Stromal cell of bone marrow (primary cell): ENCODE data around the gene DSG1.
"Not testable (repeated sequence)": the region's sequence is repeated elsewhere in the genome, so short reads cannot be mapped to it uniquely, and the experiment has no call there.

ENCODE experiments used
- DNase-seq: peaks from one replicate; pipeline ENCODE4 v3.0.0-alpha.2; 2012; ENCODE audit warnings: low read depth

DSG1 gene

DNA sequence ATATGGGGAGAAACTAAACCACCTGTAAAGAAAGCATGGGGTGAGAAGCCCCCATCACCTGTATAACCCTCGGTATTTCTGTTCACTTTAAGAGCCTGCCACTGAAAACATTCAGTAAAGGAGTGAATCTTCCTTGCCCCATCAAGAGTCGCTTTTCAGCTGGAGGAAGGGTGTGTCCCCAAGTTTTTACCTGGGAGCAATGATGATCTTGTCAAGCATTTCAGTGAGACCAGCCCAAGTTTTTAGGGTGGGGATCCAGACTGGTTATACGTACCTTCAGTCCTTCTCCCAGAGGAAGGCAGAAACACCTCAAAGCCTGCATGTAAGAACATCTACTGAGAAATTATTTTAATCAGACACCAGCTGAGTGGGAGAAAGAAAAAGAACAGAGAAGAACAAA lies at the start of gene DSG1:
Gene DSG1, plus strand, starts transcription at position 301 of the 400 bp plus-strand sequence. CDS start 141 bp downstream, outside the sequence.
- no peak for DNase-seq

- DNase-seq, result no peak
These were observed 49.0 kb upstream of the DSG1 start for GRCh38 chr18:31268985-31269406.

GRCh38 chr18:31269566-31269965 lies 48.4 kb upstream of the DSG1 start:
- no peak for DNase-seq

DNA sequence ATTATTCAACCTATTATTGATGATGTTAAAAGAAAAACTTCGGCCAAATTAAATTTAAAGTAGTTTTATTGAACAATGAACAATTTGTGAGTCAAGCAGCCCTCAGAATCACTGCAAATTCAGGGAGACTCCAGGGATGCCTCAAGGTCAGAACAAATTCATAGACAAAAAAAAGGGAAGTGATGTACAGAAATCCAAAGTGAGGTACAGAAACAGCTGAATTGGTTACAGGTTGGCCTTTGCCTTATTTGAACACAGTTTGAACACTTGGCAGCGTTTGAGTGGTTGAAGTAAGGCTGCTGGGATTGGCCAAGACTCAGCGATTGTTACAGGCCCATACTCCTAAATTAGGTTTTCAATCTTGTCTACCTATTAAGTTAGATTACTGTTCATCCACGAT lies 47.4 kb upstream of the DSG1 start:
- DNase-seq, result no peak

DNA sequence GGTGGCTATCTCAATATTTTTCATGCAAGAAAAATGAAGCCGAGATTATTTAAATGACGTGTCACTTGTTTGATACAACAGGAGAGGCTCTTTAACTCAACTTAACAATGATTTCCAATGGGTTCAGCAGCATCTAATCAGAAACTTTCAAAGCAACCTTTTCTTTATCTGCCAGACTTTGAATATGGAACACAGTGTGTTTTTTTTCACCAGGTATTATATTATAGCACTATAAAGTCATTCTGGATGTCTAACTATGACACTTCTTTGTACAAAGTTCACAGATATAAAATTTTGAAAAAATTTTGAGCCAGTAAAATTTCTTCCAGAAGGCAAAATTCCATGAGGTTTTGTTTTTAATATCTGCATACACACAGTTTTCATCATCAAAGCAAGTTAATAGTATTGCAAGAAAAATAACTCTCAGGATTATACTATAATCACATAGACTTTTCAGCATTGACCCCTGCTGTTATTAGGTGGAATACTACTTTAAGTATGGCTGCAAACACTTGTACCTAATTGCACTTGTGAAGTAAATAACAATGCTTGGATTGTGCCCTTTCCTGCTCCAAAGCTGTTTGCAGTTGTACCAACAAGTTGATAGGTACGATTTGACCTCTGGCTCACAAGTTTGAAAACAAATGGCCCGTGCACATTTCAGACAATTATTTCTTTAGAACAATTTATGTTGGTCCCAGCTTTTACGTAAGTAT lies 44.0 kb upstream of the DSG1 start:
- no peak for DNase-seq

- no peak for DNase-seq
These were observed 43.0 kb upstream of the DSG1 start for GRCh38 chr18:31274931-31275330.

DNA sequence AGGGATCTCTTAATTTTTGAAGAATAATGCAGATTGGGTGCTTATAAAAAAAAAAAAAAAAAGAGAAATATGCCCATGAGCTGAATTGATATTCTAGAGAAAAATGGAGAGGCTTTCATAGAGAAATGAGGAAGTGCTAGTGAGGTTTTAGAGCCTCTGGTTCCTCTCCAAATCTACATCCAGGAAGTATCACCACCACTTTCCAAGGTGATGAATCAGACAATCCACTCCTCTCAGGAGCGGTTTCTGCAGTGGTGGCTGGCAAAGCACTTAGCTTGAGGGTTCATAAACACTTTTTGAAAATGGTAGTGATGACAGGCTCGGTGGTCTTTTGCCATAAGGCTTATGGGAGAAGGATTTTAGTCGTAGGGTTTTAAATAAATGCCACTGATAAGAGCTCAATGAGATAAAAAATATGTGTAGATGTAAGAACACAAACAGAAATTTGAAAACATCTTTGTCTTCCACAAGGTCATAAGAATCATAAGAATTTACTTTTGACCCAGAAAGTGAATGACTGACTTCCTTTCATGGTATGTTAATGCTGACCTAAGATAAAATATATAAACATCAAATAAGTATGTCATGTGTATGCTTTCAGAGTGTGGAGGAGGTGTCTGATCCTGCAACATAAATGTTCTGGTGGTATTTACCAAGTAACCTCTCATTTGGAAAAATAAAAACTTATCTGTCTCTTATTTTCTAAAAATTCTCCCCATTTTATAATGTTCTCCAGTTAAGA lies 42.1 kb upstream of the DSG1 start:
- no peak for DNase-seq

- DNase-seq, result no peak
These were observed 39.3 kb upstream of the DSG1 start for GRCh38 chr18:31278609-31279071.

DNA sequence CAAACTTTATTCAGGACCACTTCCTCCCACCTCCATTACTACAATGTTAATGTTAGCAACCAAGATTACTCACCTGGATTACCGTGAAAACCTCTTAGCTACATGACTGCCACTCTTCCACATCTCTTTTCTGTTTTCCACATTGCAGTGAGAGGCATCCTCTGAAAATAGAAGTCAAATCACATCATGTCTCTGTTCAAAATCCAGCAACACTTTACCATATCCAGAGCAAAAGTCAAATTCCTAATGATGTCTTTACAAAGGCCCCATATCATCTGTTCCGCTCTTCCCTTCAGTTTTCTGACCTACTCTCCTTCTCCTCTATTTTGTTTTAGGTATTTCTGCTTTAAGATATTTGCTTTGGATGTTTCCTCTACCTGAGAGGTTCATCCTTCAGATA lies 37.5 kb upstream of the DSG1 start:
- no peak for DNase-seq

DNA sequence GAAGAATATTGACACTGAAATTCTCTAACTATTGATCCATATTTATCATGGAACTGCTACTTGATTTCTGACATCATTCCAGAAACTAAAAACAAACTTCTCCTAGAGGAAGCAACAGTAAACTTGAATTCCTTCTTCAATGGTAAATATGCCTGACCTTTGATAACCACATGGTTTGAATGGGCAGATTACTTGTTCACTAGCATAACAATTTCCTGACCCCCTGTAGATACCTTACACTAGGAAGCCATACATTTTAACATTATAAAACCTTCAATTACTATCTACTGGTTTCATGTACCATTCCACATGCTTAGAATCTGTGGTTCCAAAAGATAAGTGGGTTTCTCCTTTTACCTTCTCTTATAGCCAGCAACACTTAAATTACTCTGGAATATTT lies 36.5 kb upstream of the DSG1 start:
- no peak for DNase-seq

DNA sequence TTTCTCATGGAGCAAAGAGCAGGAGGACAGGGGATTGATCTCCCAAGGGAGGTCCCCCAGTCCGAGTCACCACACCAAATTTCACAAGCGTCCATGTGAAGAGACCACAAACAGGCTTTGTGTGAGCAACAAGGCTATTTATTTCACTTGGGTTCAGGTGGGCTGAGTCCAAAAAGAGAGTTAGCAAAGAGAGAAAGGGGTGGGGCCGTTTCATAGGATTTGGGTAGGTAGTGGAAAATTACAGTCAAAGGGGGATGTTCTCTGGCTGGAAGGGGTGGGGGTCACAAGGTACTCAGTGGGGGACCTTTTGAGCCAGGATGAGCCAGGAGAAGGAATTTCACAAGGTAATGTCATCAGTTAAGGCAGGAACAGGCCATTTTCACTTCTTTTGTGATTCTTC lies 28.5 kb upstream of the DSG1 start:
- DNase-seq, result not testable (repeated sequence)

GRCh38 chr18:31291688-31292087 lies 26.3 kb upstream of the DSG1 start:
- DNase-seq, result no peak

DNA sequence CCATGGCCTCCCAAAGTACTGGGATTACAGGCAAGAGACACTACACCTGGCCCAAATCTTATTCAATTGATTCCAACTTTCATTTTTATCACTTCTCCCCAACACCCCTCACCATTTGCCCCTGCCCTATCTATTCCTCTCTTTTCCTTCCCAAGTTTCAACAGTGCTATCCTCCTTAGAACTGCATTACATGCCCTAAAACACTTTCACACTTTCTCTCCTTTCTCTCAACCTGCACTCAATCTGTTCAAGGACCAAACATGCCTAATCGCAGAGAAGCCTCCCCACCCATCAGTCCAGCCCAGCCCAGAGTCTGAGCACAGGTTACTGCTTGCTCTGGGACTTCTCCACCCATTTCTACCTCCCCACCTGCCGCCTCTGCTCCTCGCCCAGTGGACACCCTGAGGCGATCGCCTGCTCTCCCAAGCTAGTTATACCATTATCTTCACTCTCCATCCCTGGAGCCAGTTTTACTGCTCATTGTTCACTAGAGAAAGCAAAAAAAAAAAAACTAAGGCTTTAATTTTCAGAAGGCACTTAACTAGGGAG lies 23.7 kb upstream of the DSG1 start:
- no peak for DNase-seq

GRCh38 chr18:31297248-31297647 lies 20.7 kb upstream of the DSG1 start:
- no peak for DNase-seq

- DNase-seq, result no peak
These were observed 16.7 kb upstream of the DSG1 start for GRCh38 chr18:31301201-31301655.

DNA sequence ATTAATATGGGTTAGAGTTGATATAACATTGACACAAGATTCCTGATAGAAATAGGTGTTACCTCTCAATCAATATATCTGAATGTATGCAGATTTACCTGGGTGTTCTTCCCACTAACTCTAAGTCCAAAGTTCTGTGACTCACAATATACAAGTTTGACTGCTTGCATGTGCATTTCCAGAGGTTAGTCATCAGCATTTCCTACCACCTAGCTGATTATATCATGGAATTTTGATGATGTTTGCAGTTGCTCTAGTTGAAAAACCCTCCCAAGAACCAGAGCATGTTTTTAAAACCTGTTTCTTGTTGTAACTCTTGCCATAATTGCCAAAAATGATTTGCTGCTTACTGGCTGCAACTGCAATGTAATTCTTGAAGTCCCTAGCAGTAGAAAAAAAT lies 15.0 kb upstream of the DSG1 start:
- no peak for DNase-seq

DNA sequence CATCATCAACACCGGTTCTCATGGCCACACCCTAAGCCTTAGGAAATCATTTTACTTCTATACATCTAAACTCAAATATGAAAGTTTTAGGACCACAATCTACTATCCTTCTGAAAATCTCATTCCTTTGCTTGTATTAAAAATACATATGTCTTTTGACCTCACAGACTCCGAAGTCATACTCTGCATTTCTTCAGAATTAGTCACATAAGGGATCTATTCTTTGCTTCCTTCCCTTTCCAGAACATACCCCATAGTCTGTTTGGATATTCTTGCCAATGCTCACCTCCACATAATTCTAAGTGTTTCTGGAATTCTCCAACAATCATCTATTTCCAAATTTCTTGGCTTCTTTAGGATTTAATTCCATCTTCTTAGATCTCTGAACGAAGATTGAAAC lies 14.2 kb upstream of the DSG1 start:
- DNase-seq, result no peak

GRCh38 chr18:31309115-31309514 lies 8.8 kb upstream of the DSG1 start:
- DNase-seq, result no peak

GRCh38 chr18:31316974-31317373 lies 986 bp upstream of the DSG1 start:
- DNase-seq, result no peak

- no peak for DNase-seq
These were observed 3.8 kb downstream of the DSG1 start for GRCh38 chr18:31321719-31322118.

DNA sequence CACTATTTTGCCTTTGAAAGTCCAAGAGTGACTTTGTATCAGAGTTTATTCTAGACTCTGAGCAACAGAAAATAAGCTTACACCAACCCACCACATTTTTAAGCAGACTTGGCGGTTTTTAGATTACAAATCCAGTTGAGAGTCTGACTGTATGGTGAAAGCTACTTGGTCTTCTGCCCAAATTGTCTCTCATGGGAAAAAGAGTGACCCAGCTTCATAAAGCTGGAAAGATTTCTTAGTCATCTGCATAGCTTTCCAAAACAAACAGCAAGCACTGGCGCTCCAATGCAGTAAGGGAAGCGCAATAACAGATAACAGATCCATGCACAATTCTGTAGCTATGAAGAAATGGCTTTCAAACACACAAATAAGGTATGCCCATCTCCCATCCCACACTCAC lies 7.1 kb downstream of the DSG1 start:
- DNase-seq, result peak; percentile 92

- no peak for DNase-seq
These were observed 12.0 kb downstream of the DSG1 start for GRCh38 chr18:31329787-31330438.

DNA sequence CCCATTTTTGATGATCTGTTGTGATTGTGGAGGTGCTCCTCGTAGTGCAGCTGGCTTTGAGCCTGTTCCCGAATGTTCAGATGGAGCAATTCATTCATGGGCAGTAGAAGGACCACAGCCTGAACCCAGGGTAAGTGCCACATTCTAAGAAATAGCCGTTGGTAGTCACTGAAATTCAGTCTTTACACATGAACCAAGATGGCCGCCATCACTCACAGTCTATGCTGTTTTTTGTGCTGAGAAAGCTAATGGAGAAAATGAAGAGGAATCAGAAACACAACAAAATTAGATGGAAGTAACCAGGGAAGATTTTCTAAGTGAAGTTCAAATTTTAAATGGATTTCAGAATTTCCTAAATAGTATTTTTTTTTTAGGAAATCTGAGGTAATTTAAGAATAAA lies 25.5 kb downstream of the DSG1 start:
- no peak for DNase-seq
